Measurements from ENCODE around the gene DLST. TPM values are rescaled to one million over a fixed set of nuclear protein-coding genes. Genes with fewer than 3 reads are reported as not detected.

The DLST gene
- total RNA-seq, 4 donors from 2014 or later = 71.3 to 157 (median 105) TPM

- intact Hi-C loops (cut with DNase I; ENCODE audit: low total_unique reads) = no loop called here
- H3K4me1 ChIP-seq = peaks cover 18 to 26% of the 10 kb centered on the region in 2 donors
- ATAC-seq = no peak
Measured at GRCh38 chr14:74902941-74903705, 21.4 kb downstream of the DLST start.

GRCh38 chr14:74904635-74905503, 23.2 kb downstream of the DLST start:
- DNase-seq (no peak), ATAC-seq (no peak)
- TF ChIP-seq CTCF (IDR thresholded peaks at IDR 0.05 in 4 of 5, conservative IDR thresholded peaks at IDR 0.05 in 1 of 5) (no peak), POLR2A (IDR thresholded peaks at IDR 0.05) (no peak)
- H3K27ac ChIP-seq = peak overlapping the region in 1 of 4 donors; percentile 29
- H3K4me3 ChIP-seq = no peak overlapping the region
- H3K9me3 ChIP-seq = no peaks in the 10 kb centered on the region
- H3K27me3 ChIP-seq = no peaks in the 10 kb centered on the region
- in situ Hi-C loops (cut with MboI; ENCODE audit: low sequenced_read_pairs in 4 of 4) = loop anchor here in 1 of 4 donors (5.0 kb wide), 1 partner anchor 43 kb away; no protein-coding TSS in a partner anchor
- H3K4me1 ChIP-seq = peaks cover 19 to 30% of the 10 kb centered on the region in 2 donors
- intact Hi-C loops (cut with DNase I; ENCODE audit: low total_unique reads) = loop anchor here (1.0 kb wide), 1 partner anchor 44 kb away; no protein-coding TSS in a partner anchor
- peaks cover 4 to 38% of the 10 kb centered on the region in 2 donors for H3K36me3 ChIP-seq

More at GRCh38 chr14:74902941-74903705, 21.4 kb downstream of the DLST start:
- DNase-seq = no peak
- Histone ChIP-seq H3K9me3 (no peaks in the 10 kb centered on the region), H3K27me3 (no peaks in the 10 kb centered on the region), H3K4me3 (no peak overlapping the region), H3K27ac (no peak overlapping the region), H3K36me3 (peaks cover 11 to 55% of the 10 kb centered on the region in 2 donors)
- in situ Hi-C loops (cut with MboI; ENCODE audit: low sequenced_read_pairs in 4 of 4) = loop anchor here in 1 of 4 donors (5.0 kb wide), 1 partner anchor 41 kb away; no protein-coding TSS in a partner anchor
- no peak for TF ChIP-seq POLR2A (IDR thresholded peaks at IDR 0.05)
- TF ChIP-seq CTCF (IDR thresholded peaks at IDR 0.05 in 4 of 5, conservative IDR thresholded peaks at IDR 0.05 in 1 of 5) = no peak

GRCh38 chr14:74905595-74906142, 24.0 kb downstream of the DLST start:
- in situ Hi-C loops (cut with MboI; ENCODE audit: low sequenced_read_pairs in 4 of 4) = no loop called here
- no peak overlapping the region for H3K4me3 ChIP-seq

More at GRCh38 chr14:74905595-74906142, 24.0 kb downstream of the DLST start:
- TF ChIP-seq CTCF (IDR thresholded peaks at IDR 0.05 in 4 of 5, conservative IDR thresholded peaks at IDR 0.05 in 1 of 5) (peak; percentile 89 to 96 (median 91)), POLR2A (IDR thresholded peaks at IDR 0.05) (no peak)
- Histone ChIP-seq H3K9me3 (no peaks in the 10 kb centered on the region), H3K27me3 (no peaks in the 10 kb centered on the region), H3K36me3 (peaks cover under 1 to 30% of the 10 kb centered on the region in 2 donors), H3K27ac (peak overlapping the region in 1 of 4 donors; percentile 29), H3K4me1 (peaks cover 19 to 30% of the 10 kb centered on the region in 2 donors)
- ATAC-seq (peak; percentile 34 to 47), DNase-seq (peak; percentile 39 to 59)
- intact Hi-C loops (cut with DNase I; ENCODE audit: low total_unique reads) = loop anchor here (1.0 kb wide), 1 partner anchor 44 kb away; no protein-coding TSS in a partner anchor

Data from gastrocnemius medialis (tissue), 4 donors.